Measurements from ENCODE around the gene PLEKHM3.

Gene PLEKHM3, protein sequence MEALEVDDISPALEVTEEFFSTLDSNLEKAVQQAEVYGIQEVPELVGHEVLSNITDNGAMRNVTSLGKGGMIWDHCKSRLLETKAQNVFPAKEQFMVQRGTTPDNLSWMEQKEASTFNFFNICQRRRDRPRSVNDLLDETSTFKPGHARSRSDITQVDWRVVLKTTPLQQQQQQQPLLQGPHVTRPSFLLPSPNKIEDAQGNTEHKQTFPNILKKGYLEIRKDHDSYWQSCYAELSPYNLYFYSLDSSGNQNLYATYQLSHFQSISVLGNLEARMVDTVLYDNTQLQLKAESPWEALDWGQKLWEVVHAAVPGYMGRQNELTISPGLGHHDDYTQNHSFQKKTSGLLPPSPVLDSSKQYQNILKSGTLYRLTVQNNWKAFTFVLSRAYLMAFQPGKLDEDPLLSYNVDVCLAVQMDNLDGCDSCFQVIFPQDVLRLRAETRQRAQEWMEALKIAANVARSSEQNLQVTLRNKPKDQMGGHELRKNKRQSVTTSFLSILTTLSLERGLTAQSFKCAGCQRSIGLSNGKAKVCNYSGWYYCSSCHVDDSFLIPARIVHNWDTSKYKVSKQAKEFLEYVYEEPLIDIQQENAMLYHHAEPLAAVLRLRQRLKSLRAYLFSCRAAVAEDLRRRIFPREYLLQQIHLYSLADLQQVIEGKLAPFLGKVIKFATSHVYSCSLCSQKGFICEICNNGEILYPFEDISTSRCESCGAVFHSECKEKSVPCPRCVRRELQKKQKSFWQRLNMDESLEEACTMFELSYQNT

DNA sequence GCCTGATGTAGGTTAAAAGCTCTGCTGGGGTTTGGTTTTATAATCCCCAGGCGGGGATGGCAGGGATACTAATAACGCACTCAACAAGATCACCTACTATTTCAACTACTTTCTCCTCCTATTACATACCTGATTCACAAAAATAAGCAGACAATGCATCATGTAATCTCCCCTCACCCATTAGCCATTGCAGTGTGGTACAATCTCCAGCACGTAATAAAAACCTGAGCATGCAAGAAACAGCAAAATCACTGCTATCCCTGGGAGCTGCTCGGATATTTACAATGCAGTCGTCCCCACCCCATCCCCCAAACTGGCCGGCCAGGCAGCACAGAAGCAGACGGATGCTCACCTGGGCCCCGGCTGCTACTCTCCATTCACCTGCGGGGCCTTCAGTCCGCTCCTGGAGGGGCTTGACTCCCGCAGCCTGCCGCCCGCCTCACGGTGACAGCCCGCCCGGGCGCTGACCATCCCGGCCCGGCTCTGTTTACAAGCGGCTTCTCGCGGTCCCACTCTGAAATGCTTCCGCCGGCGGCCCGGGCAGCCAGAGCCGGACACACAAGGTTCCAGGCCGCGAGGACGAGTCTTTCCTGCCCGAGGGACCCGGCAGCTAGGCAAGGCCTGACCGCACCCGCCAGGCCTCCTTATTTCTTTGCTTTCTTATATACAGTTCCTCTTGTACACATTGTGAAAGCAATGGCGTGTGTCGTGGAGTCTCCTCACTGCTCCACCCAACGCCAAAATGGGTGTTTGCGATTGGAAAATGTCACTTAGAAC, at the start of gene PLEKHM3:
Gene PLEKHM3, minus strand, starts transcription at position 491 of the 777 bp plus-strand sequence. CDS start 23,888 bp downstream, outside the sequence.
- peak; percentile 64 for DNase-seq (ENCODE audit: insufficient read length, low spot score)
- FAIRE-seq: no peak

DNA sequence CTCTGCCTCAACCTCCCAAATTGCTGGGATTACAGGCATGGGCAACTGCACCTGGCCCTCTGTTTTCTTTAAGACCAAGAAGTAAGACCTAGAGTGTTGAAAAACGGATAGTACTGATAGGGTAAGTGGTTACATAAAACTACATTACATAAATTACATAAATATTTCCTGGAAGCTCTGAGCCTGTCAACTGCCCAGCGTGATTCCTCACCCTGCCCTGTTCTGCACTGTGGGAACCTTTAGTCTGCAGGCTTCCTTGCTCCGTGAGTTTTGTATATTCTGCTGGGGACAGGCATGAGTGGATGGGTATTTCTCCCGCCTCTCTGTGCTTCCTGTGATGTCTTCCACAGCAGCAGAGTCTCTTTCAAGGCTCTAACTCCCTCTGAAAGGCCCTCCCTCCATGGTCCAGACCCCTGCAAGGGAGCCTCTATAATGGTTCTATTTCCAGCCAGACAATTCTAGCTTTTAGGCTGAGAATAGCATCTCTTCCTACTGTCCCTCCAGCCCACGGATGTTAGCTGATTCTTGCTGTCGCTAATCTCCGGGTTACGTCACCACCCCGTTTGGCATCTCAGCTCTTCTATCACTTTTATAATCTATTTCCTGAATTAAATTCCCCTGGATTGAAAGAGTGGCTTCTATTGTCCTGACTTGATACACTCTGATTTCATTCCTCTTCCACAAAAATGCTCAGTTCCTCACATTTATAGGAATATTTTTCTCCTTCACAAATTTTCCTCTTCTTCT, 49.5 kb upstream of the PLEKHM3 start:
- DNase-seq (ENCODE audit: insufficient read length, low spot score): no peak
- FAIRE-seq: no peak

DNA sequence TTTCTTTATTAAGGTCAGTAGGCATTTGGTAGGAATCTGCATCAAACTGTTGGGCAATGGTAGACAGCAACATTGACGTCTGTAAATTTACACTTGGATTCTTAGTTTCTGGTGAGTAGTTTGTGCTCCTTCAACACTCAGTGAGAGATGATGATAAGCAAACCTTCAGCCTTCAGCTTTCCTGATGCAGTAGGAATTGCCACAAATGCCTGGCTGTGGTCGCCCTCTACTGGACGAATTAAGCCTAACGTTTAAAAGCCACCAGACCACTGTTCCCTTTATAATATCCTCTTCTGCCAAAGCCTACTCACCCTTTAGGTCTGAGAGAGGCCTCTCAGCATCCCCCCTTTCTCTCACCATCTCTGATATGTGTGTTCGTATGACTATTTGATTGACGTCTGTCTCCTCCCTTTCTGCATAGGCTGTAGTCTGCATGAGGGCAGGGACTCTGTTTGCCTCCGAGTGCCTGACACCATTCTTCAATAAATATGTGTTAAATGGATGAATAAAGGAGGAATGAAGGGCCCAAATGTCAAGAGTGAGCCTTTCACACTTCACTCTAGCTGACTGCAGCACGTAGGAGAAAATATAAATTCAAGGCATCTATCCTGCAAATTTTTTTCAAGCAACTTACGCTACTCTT, 47.0 kb upstream of the PLEKHM3 start:
- peak; percentile 87 for FAIRE-seq
- DNase-seq (ENCODE audit: insufficient read length, low spot score): peak; percentile 46

DNA sequence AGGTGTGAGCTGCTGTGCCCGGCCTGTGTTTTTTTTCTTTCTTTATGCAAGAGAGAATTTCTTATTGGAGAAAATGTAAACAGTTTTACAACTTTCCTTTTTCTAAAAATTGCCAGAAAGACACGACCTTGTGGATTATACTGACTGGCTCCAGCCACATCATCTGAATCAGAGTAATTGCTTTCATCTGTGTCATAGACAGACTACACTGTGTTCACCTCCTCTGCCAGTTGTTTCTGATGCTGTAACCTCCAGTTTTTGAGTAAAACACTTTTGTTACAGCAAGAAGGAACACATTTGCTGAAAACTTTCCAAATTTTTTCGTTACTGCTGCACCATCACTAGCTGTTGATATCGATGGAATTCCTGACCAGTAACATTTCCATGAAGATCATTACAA, 43.9 kb upstream of the PLEKHM3 start:
- FAIRE-seq (no peak), DNase-seq (ENCODE audit: insufficient read length, low spot score) (no peak)

DNA sequence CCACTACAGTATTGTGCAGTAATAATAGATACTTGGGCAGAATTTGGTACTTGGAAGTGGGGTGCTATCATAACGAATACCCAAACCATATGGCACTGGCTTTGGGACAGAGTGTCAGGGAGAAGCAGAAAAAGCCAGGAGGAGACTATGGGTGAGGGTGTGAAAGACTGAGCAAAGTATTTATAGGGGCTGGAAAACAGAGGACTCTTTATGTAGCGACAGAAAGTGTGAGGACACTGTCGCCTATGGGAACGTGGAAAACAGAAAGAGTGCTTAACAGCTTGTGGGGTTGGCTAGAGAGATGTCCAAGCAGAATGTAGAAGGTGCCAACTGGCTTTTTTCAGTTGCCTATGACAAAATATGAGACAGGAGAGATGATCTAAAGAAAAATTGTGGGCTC, 40.7 kb upstream of the PLEKHM3 start:
- DNase-seq (ENCODE audit: insufficient read length, low spot score): no peak
- FAIRE-seq: no peak

DNA sequence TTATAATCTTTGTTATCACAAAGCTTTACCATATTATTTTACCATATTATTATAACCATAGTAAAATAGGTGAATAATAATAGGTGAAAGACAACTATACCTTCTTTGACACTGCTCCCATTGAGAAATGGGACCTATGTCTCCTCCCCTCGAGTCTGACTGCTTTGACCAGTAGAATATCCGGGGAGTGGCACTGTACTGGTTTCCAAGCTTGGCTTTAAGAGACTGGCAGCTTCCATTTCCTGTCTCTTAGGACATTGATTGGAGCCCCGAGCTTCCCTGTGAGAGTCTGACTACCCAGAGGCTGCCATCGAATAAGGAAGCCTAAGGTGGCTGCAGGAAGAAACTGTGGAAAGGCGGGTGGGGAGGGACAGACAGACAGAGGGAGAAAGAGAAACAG, 40.1 kb upstream of the PLEKHM3 start:
- FAIRE-seq: no peak

DNA sequence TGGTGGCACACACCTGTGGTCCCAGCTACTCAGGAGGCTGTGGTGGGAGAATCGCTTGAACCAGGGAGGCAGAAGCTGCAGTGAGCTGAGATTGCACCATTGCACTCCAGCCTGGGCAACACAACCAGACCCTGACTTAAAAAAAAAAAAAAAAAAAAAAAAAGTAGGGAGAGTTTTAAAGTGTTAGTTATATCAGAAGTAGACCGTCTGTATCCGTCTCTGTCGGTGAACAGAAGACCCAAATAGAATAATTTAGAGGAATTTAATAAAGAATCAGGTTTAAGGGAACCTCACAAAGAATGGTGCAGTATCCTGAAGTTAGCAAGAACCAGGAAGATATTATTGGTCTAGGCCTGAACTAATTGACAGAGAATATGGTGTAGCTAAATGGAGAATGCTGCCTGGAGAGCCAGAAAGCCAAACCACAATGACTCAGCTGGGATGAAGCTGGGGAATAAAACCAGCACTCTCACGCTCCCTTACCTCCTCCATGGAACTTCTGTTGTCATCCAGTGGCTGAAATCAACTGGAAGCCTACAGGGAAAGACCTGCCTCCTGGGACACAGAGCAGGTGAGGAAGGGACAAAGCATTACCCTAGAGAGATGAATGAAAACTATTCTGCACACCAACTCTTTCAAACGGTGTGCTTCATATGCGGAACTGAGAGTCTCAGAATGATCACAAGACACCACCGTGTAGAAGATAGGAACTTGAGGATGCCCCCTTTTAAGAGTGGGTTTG, 39.1 kb upstream of the PLEKHM3 start:
- no peak for DNase-seq (ENCODE audit: insufficient read length, low spot score)
- no peak for FAIRE-seq

More for the DNA sequence above, 40.1 kb upstream of the PLEKHM3 start:
- no peak for DNase-seq (ENCODE audit: insufficient read length, low spot score)

DNA sequence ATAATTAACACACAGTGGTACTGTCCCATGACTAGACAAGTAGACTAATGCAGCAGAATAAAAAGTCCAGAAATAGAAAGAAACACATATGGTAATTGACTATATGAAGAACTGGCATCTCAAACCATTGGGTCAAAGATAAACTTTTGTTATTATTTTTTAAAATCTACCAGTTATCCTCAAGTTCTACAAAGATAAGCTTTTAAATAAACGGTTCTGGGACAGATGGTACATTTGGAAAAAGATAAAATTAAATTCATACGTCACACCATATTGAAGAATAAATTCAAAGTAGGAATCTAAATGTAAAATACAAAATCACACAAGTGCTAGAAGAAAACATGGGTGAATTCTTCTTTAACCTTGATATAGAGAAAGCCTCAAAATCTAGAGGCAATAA, 37.6 kb upstream of the PLEKHM3 start:
- DNase-seq (ENCODE audit: insufficient read length, low spot score): no peak
- no peak for FAIRE-seq

DNA sequence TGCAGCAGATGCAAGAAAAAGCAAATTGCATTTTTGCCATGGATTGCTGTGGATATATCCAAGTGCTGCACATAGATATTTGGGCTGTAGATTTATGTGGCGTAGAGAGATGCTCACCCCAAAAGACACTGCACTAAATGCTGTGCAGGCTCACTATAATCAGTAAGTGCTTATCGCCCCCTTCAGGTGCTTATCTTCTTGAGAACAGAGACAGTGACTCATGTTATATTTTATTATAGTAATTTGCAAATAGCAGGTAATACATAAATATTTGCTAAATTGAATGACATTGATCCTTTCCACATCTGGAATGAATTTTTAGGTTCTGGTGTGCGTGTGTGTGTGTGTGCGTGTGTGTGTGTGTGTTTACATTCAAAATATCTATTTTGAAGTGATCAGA, 36.8 kb upstream of the PLEKHM3 start:
- no peak for DNase-seq (ENCODE audit: insufficient read length, low spot score)
- no peak for FAIRE-seq

DNA sequence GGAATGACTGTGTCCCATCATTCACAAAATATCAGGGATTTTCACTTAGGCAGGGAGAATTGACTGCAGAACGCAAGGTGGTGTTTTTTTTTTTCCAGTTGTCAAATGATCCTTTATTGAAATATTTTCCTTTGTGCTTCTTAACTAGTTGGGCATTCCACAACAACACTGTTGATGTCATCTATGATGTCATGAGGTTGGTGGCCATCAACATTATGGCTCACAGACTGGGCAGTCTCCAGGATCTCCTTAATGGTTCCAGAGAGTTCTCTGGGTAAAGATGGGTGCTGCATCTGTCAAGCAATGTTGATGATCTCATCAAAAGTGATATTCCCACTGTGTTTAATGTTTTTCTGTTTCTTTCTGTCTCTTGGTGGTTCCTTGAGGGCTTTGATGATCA, 31.8 kb upstream of the PLEKHM3 start:
- FAIRE-seq: no peak

DNA sequence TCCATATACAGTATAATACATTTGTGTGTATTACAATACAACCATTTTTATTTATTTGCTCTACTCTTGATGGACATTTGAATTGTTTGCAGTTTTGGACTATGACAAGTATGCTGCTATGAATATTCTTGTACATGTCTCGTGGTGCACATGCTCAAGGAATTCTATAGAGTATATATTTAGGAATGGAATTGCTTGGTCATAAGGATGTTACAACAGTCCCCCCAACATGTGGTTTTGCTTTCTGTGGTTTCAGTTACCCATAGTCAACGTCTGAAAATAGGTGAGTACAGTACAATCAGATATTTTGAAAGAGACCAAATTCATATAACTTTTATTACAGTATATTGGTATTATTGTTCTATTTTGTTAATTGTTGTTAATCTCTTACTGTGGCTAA, 24.1 kb upstream of the PLEKHM3 start:
- FAIRE-seq (no peak), DNase-seq (ENCODE audit: insufficient read length, low spot score) (no peak)

More for the DNA sequence above, 31.8 kb upstream of the PLEKHM3 start:
- DNase-seq (ENCODE audit: insufficient read length, low spot score): no peak

DNA sequence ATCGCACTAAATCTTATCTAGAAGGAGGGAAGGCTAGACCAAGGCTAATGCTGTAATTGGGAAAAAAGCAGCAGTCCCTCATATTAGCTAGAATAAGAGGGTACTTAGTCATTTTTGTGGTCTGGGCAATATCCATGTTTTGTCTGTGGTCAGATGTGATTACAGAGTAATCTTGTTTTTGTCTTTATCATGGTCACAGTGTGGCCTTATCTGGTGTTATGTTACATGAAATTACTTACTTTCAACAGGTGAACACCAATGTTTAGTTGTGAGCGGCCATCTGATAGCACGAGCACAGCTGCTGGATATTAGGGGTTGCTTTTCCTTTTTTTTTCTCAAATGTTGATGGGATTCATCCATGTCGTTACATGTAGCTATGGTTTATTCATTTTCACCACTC, 23.7 kb upstream of the PLEKHM3 start:
- DNase-seq (ENCODE audit: insufficient read length, low spot score) (no peak), FAIRE-seq (no peak)

DNA sequence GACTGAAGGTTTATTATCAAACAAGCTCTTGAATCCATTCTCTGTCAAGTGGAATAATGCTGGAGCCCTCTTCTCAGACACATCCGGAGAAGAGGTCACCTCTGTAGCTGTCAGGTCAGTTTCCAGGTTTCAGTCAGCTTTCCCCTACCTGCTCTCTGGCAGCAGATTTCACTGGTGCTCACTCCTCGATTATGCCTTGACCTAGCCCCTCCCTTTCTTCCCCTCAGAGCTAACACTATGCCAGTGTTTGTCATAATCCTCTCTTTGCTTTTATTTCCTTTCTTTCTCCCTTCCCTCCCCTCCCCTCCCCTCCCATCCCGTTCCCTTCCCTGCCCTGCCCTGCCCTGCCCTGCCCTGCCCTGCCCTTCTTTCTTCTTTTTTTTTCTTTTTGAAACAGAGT, 22.5 kb upstream of the PLEKHM3 start:
- FAIRE-seq: no peak

DNA sequence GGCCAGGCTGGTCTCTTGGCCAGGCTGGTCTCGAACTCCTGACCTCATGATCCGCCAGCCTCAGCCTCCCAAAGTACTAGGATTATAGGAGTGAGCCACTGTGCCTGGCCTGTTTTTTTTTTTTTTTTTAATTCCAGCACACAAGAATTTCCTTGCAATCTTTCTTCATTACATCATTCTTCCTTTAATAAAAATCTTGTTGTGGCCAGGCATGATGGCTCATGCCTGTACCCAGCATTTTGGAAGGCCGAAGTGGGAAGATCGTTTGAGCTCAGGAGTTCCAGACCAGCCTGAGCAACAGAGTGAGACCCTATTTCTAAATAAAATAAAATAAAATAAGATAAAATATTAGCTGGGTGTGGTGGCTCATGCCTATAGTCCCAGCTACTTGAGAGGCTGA, 21.4 kb upstream of the PLEKHM3 start:
- DNase-seq (ENCODE audit: insufficient read length, low spot score) (no peak), FAIRE-seq (no peak)

More for the DNA sequence above, 22.5 kb upstream of the PLEKHM3 start:
- no peak for DNase-seq (ENCODE audit: insufficient read length, low spot score)

DNA sequence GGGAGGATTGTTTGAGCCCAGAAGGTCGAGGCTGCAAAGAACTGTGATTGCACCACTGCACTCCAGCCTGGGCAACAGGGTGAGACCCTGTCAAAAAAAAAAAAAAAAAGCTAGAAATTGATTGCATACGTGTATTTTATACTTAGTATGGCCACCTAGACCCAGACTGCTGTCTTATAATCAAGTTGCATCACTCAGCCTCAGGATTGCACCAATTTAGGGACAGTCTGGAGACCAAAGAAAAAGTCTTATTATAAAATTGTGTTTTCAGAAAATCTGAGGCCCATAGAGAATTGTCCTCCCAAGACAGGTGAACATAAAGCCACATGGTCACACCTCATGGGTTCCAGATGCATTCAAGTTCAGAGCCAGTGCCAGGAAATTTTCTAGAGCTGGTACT, 17.1 kb upstream of the PLEKHM3 start:
- FAIRE-seq (no peak), DNase-seq (ENCODE audit: insufficient read length, low spot score) (no peak)

DNA sequence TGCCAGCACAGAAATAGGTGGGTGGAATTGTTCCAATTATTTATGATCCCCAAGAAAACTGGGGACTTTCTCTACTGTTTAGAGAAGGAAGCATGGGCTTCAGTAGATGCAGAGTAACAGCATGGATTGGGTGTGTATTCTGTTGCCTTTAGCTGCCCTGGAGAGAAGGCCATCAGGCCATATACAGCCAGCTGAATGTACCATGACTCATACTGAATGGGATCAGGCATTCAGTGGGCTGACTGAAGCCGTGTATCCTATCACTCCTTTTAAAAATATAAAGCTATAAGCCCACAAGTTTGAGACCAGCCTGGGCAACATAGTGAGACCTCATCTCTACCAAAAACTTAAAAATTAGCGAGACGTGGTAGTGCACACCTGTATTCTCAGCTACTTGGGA, 16.7 kb upstream of the PLEKHM3 start:
- DNase-seq (ENCODE audit: insufficient read length, low spot score): no peak
- no peak for FAIRE-seq

DNA sequence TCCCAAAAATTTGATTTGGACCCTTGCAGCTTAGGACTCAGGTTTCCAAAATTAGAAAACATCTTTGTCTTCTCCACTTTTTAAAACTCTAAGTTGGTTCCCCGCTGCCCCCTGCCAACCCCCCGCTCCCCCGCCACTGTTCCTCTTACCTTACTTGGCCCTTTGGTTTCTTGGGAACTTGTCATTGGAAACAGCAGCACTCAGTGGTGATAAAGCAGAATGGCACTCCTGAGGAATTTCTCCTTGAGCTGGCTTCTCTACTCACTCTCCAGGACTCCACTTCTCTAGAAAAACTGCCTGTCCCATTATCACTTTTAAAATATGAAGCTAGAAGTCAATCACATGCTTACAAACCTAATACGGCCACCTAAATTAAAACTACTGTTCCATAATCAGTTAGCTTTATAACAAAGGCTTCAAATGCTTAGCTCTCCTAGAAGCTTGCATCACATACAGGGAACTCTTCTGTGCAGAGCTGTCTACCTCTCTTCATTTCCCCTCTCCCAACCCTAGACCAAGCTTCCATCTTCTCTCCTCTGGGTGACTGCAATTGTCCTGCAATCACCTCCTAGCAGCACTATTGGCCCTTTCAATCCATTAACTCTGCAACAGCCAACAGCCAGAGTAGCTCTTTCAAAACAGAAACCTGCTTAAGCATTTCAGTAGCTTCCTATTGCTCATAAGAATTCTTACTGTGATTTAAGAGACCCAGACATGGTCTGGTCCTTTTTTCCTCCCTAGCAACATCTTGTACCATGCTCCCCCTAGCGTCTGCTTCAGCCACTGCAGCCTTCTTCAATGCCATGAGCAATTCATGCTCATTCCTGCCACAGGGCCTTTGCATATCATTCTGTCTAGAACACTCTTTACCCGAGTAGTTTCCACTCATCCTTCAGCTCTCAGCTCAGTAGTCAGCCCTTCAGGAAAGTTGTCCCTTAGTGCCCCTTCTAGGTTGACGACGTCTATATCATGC, 15.2 kb upstream of the PLEKHM3 start:
- no peak for DNase-seq (ENCODE audit: insufficient read length, low spot score)
- peak; percentile 95 for FAIRE-seq

Measured in GM19239 (cell line).